ENCODE data around the gene C20orf202.

C20orf202 gene

GRCh38 chr20:1204113-1204512 is 859 bp downstream of the C20orf202 start:
- Histone ChIP-seq H3K36me3 (ENCODE audit: insufficient read depth, low read length) (no peaks in the 10 kb centered on the region), H3K4me1 (ENCODE audit: insufficient read depth, low read length) (no peaks in the 10 kb centered on the region), H3K4me3 (ENCODE audit: low read depth in 1 of 2, low read length in 2 of 2) (no peak overlapping the region), H3K9me3 (ENCODE audit: insufficient read depth, low read length, severe bottlenecking) (no peaks in the 10 kb centered on the region), H3K4me2 (ENCODE audit: insufficient read depth, low read length) (no peak overlapping the region), H4K20me1 (ENCODE audit: insufficient read depth, low read length) (no peaks in the 10 kb centered on the region), H3K27ac (ENCODE audit: low read length) (no peak overlapping the region), H2AFZ (ENCODE audit: low read depth, low read length) (no peak overlapping the region), H3K79me2 (ENCODE audit: insufficient read depth, low read length) (no peaks in the 10 kb centered on the region), H3K27me3 (ENCODE audit: insufficient read depth, low read length, poor library complexity) (peaks cover 5% of the 10 kb centered on the region), H3K9ac (ENCODE audit: low read depth, low read length) (no peak overlapping the region)
- ATAC-seq (ENCODE audit: insufficient read depth, low read depth) (no peak), DNase-seq (no peak)
- TF ChIP-seq EZH2 (IDR thresholded peaks at IDR 0.05; ENCODE audit: borderline replicate concordance, low read depth, low read length, severe bottlenecking) = no peak
- TF ChIP-seq CTCF (IDR thresholded peaks at IDR 0.05; ENCODE audit: borderline replicate concordance, extremely low read depth, low read length, poor library complexity, severe bottlenecking) = no peak

GRCh38 chr20:1204576-1204975 is 1.3 kb downstream of the C20orf202 start:
- Histone ChIP-seq H3K79me2 (ENCODE audit: insufficient read depth, low read length) (no peaks in the 10 kb centered on the region), H3K27me3 (ENCODE audit: insufficient read depth, low read length, poor library complexity) (peaks cover 8% of the 10 kb centered on the region)

GRCh38 chr20:1205802-1206201 is 2.5 kb downstream of the C20orf202 start:
- Histone ChIP-seq H3K27me3 (ENCODE audit: insufficient read depth, low read length, poor library complexity) (peaks cover 10% of the 10 kb centered on the region), H3K36me3 (ENCODE audit: insufficient read depth, low read length) (no peaks in the 10 kb centered on the region), H4K20me1 (ENCODE audit: insufficient read depth, low read length) (no peaks in the 10 kb centered on the region), H3K9me3 (ENCODE audit: insufficient read depth, low read length, severe bottlenecking) (no peaks in the 10 kb centered on the region), H2AFZ (ENCODE audit: low read depth, low read length) (no peak overlapping the region), H3K27ac (ENCODE audit: low read length) (no peak overlapping the region), H3K4me2 (ENCODE audit: insufficient read depth, low read length) (no peak overlapping the region), H3K9ac (ENCODE audit: low read depth, low read length) (no peak overlapping the region), H3K79me2 (ENCODE audit: insufficient read depth, low read length) (no peaks in the 10 kb centered on the region), H3K4me3 (ENCODE audit: low read depth in 1 of 2, low read length in 2 of 2) (no peak overlapping the region), H3K4me1 (ENCODE audit: insufficient read depth, low read length) (no peaks in the 10 kb centered on the region)
- TF ChIP-seq CTCF (IDR thresholded peaks at IDR 0.05; ENCODE audit: borderline replicate concordance, extremely low read depth, low read length, poor library complexity, severe bottlenecking) (no peak), EZH2 (IDR thresholded peaks at IDR 0.05; ENCODE audit: borderline replicate concordance, low read depth, low read length, severe bottlenecking) (no peak)
- ATAC-seq (ENCODE audit: insufficient read depth, low read depth) (no peak), DNase-seq (no peak)

More at GRCh38 chr20:1204576-1204975, 1.3 kb downstream of the C20orf202 start:
- no peak overlapping the region for H2AFZ ChIP-seq (ENCODE audit: low read depth, low read length)
- DNase-seq (no peak), ATAC-seq (ENCODE audit: insufficient read depth, low read depth) (no peak)
- no peaks in the 10 kb centered on the region for H3K36me3 ChIP-seq (ENCODE audit: insufficient read depth, low read length)
- no peak overlapping the region for H3K4me3 ChIP-seq (ENCODE audit: low read depth in 1 of 2, low read length in 2 of 2)
- no peak overlapping the region for H3K9ac ChIP-seq (ENCODE audit: low read depth, low read length)
- no peaks in the 10 kb centered on the region for H3K9me3 ChIP-seq (ENCODE audit: insufficient read depth, low read length, severe bottlenecking)
- no peak overlapping the region for H3K27ac ChIP-seq (ENCODE audit: low read length)
- H4K20me1 ChIP-seq (ENCODE audit: insufficient read depth, low read length) = no peaks in the 10 kb centered on the region
- TF ChIP-seq CTCF (IDR thresholded peaks at IDR 0.05; ENCODE audit: borderline replicate concordance, extremely low read depth, low read length, poor library complexity, severe bottlenecking) = no peak
- H3K4me1 ChIP-seq (ENCODE audit: insufficient read depth, low read length) = no peaks in the 10 kb centered on the region
- no peak overlapping the region for H3K4me2 ChIP-seq (ENCODE audit: insufficient read depth, low read length)

Measured in DND-41 (cell line).